Testis (tissue), 3 donors: ENCODE measurements around the gene ATP5F1D. TPM values are rescaled to one million over a fixed set of nuclear protein-coding genes. Genes with fewer than 3 reads are reported as not detected.

Experiments used
- DNase-seq: peaks from one replicate; pipeline ENCODE4 v3.0.0-alpha.2; 2019
- H3K27ac ChIP-seq, 2 donors: fragments of 200-600 bp; sonication (generic); one replicate each; pipeline ENCODE4 v1.5.1; 2019
- H3K27me3 ChIP-seq: fragments of 200-600 bp; sonication (generic); one replicate; pipeline ENCODE4 v1.5.1; 2019
- H3K36me3 ChIP-seq: fragments of 200-600 bp; sonication (generic); one replicate; pipeline ENCODE4 v1.5.1; 2017; ENCODE audit warnings: low read depth; ENCODE audit errors: missing control alignments
- H3K4me1 ChIP-seq: fragments of 200-600 bp; sonication (generic); one replicate; pipeline ENCODE4 v1.5.1; 2019
- H3K4me3 ChIP-seq, 2 donors: fragments of 200-600 bp; sonication (generic); one replicate each; pipeline ENCODE4 v1.5.1; 2017 to 2019
- H3K9me3 ChIP-seq: fragments of 200-600 bp; sonication (generic); one replicate; pipeline ENCODE4 v1.5.1; 2017
- POLR2A ChIP-seq: fragments of 450-650 bp; IDR thresholded peaks from one replicate; pipeline ENCODE4 v1.6.1; 2017; ENCODE audit warnings: antibody characterized with exemption, mild to moderate bottlenecking, moderate library complexity
- WGBS, 2 donors: methylation state at CpG; one replicate each; pipeline ENCODE4 v1.1.5; 2018; 5-methylcytosine and 5-hydroxymethylcytosine counted together
- intact Hi-C: fragments of 100-400 bp; cut with DNase I; formaldehyde crosslinking; loops from one replicate; pipeline ENCODE4 v1.15.1; 2023; ENCODE audit warnings: low total_unique reads
- polyA plus RNA-seq: library from polyadenylated mRNA; stranded (reverse); fragments of 350-450 nt; fragmentation: Illumina TruSeq; extraction: RNeasy Lipid Tissue Mini Kit (QIAGEN cat#74804); gene quantifications from one replicate; pipeline ENCODE4 v1.2.3, GENCODE V29; 2014; ENCODE audit warnings: low read depth, low replicate concordance; ENCODE audit not compliant: insufficient read depth
- total RNA-seq, 2 donors: library from RNA; depleted of rRNA; stranded (reverse); fragments of >200 nt; gene quantifications; one replicate each; pipeline ENCODE4 v1.2.3, GENCODE V29; 2016
- TF ChIP-seq, protein P1 (sequence below), 3 experiments: fragments of 450-650 bp in 2 of 3; fragments of 200-600 bp in 1 of 3; sonication (generic) in 1 of 3; IDR thresholded peaks; one replicate each; pipeline ENCODE4 v1.5.1; 2016 to 2019; ENCODE audit warnings: antibody characterized with exemption in 3 of 3, mild to moderate bottlenecking in 2 of 3, moderate library complexity in 1 of 3

Gene ATP5F1D
- total and polyA plus RNA-seq, 3 donors from 2014 or later, result 94.5 to 166 (median 104) TPM

- peak; percentile 84 for DNase-seq
- 0% methylated on average over 33 of the region's 64 CpGs; no CpG with 5 or more reads in 1 of the 2 donors for WGBS, 2 donors
- TF ChIP-seq, protein P1, sequence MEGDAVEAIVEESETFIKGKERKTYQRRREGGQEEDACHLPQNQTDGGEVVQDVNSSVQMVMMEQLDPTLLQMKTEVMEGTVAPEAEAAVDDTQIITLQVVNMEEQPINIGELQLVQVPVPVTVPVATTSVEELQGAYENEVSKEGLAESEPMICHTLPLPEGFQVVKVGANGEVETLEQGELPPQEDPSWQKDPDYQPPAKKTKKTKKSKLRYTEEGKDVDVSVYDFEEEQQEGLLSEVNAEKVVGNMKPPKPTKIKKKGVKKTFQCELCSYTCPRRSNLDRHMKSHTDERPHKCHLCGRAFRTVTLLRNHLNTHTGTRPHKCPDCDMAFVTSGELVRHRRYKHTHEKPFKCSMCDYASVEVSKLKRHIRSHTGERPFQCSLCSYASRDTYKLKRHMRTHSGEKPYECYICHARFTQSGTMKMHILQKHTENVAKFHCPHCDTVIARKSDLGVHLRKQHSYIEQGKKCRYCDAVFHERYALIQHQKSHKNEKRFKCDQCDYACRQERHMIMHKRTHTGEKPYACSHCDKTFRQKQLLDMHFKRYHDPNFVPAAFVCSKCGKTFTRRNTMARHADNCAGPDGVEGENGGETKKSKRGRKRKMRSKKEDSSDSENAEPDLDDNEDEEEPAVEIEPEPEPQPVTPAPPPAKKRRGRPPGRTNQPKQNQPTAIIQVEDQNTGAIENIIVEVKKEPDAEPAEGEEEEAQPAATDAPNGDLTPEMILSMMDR (IDR thresholded peaks at IDR 0.05), result no peak
- TF ChIP-seq POLR2A, result no peak
- intact Hi-C loops, result no loop called here
- H3K9me3 ChIP-seq, result no peaks in the 10 kb centered on the region
- no peaks in the 10 kb centered on the region for H3K36me3 ChIP-seq
- H3K4me3 ChIP-seq, result peak overlapping the region; percentile 73 to 99
- H3K27me3 ChIP-seq, result no peaks in the 10 kb centered on the region
- H3K27ac ChIP-seq, result peak overlapping the region; percentile 87 to 100
- H3K4me1 ChIP-seq, result peaks cover 84% of the 10 kb centered on the region
Measured at GRCh38 chr19:1269478-1270212, 28.1 kb downstream of the ATP5F1D start.

GRCh38 chr19:1270213-1270853 lies 28.8 kb downstream of the ATP5F1D start:
- intact Hi-C loops, result no loop called here
- Histone ChIP-seq H3K4me1 (peaks cover 84% of the 10 kb centered on the region), H3K4me3 (peak overlapping the region; percentile 73 to 99), H3K9me3 (no peaks in the 10 kb centered on the region), H3K27me3 (no peaks in the 10 kb centered on the region), H3K27ac (peak overlapping the region; percentile 87 to 100), H3K36me3 (no peaks in the 10 kb centered on the region)
- no peak for TF ChIP-seq POLR2A
- TF ChIP-seq, protein P1 (IDR thresholded peaks at IDR 0.05), result no peak
- no peak for DNase-seq
- WGBS, 2 donors, result 19 to 24% methylated on average over 6 to 8 of the region's 8 CpGs

DNA sequence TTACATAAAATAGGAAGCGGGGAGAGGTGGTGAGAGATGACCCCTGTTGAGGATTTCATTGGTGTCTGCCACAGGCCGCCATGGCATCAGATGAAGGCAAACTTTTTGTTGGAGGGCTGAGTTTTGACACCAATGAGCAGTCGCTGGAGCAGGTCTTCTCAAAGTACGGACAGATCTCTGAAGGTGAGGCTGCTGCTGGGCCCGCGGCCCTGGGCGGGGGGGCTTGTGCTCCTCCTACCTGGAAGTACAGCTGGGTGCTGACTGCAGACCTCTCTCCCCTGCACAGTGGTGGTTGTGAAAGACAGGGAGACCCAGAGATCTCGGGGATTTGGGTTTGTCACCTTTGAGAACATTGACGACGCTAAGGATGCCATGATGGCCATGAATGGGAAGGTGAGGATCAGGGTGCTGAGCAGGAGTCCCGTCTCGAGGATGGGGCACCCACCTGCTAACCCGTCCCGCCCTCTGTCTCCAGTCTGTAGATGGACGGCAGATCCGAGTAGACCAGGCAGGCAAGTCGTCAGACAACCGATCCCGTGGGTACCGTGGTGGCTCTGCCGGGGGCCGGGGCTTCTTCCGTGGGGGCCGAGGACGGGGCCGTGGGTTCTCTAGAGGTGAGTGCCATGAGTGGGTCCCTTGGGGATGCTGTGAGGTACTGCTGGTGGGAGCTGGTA lies 29.4 kb downstream of the ATP5F1D start:
- intact Hi-C loops, result no loop called here
- DNase-seq, result no peak
- Histone ChIP-seq H3K4me3 (peak overlapping the region in 1 of 2 donors; percentile 73), H3K9me3 (no peaks in the 10 kb centered on the region), H3K27me3 (no peaks in the 10 kb centered on the region), H3K4me1 (peaks cover 77% of the 10 kb centered on the region), H3K36me3 (no peaks in the 10 kb centered on the region), H3K27ac (peak overlapping the region in 1 of 2 donors; percentile 100)
- 55 to 58% methylated on average over 19 to 26 of the region's 26 CpGs for WGBS, 2 donors
- TF ChIP-seq, protein P1 (IDR thresholded peaks at IDR 0.05), result no peak
- no peak for TF ChIP-seq POLR2A

- Histone ChIP-seq H3K9me3 (no peaks in the 10 kb centered on the region), H3K27me3 (no peaks in the 10 kb centered on the region), H3K27ac (peak overlapping the region in 1 of 2 donors; percentile 100), H3K4me3 (no peak overlapping the region), H3K36me3 (no peaks in the 10 kb centered on the region), H3K4me1 (peaks cover 78% of the 10 kb centered on the region)
- DNase-seq, result no peak
- TF ChIP-seq POLR2A, result no peak
- TF ChIP-seq, protein P1 (IDR thresholded peaks at IDR 0.05), result no peak
- WGBS, 2 donors, result 60 to 75% methylated on average over 20 to 37 of the region's 37 CpGs
- intact Hi-C loops, result no loop called here
Measured at GRCh38 chr19:1271528-1272422, 30.2 kb downstream of the ATP5F1D start.
